ENCODE results near the gene HNRNPU. TPM values are rescaled to one million over a fixed set of nuclear protein-coding genes. Genes with fewer than 3 reads are reported as not detected.
A peak's percentile ranks its signal among the peaks of the same experiment; 100 is the strongest.

Gene HNRNPU
- total RNA-seq, 1 donor from 2014 or later, result 167 TPM

DNA sequence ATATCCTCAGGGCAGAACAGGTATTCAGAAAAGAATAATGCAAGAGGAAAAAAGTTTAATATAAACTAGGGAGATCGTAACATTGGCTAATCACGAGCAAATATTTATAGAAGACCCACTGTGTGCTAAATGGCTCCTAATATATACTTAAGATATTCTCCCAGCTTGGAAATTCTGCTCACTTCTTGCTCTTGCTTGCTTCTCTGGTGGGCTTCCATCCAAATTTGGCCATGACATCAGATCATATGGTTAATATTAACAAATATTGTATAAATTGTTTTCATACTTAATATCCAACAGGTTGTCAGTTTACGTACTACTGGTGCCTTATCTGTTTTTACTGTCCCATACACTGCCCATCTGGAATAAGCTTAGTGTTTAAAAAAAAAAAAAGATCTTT, 27.8 kb downstream of the HNRNPU start:
- TF ChIP-seq, protein P1, sequence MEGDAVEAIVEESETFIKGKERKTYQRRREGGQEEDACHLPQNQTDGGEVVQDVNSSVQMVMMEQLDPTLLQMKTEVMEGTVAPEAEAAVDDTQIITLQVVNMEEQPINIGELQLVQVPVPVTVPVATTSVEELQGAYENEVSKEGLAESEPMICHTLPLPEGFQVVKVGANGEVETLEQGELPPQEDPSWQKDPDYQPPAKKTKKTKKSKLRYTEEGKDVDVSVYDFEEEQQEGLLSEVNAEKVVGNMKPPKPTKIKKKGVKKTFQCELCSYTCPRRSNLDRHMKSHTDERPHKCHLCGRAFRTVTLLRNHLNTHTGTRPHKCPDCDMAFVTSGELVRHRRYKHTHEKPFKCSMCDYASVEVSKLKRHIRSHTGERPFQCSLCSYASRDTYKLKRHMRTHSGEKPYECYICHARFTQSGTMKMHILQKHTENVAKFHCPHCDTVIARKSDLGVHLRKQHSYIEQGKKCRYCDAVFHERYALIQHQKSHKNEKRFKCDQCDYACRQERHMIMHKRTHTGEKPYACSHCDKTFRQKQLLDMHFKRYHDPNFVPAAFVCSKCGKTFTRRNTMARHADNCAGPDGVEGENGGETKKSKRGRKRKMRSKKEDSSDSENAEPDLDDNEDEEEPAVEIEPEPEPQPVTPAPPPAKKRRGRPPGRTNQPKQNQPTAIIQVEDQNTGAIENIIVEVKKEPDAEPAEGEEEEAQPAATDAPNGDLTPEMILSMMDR (IDR thresholded peaks at IDR 0.05; ENCODE audit: borderline replicate concordance), result no peak
- peak overlapping the region; percentile 99 for H3K27ac ChIP-seq (replicated peaks)
- no peaks in the 10 kb centered on the region for H3K27me3 ChIP-seq (ENCODE audit: low read depth)
- DNase-seq, result no peak
- H3K36me3 ChIP-seq, result peaks cover 33% of the 10 kb centered on the region
- peaks cover 71% of the 10 kb centered on the region for H3K4me1 ChIP-seq
- intact Hi-C loops (cut with micrococcal nuclease), result loop anchor here (10.0 kb wide), 1 partner anchor 138 kb away; no protein-coding TSS in a partner anchor
- H3K4me3 ChIP-seq, result peak overlapping the region; percentile 79
- no peaks in the 10 kb centered on the region for H3K9me3 ChIP-seq (replicated peaks)

DNA sequence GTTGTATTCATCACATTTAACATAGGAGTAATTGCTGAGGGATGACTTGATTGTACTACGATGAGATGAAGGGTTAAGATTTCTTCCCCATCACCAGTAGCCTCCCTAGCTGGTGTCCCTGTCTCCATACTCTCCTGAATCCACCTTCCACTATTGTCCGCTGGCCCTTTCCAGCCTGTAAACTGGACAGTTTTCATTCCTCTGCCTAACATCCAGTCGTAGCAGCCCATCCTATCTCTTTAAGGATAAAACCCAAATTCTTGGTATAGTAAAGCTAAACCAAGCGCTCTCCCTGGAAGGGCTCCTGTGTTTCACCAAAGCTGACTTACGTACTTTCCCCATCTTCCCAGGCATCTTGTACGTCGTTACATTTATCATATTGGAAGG, 28.2 kb downstream of the HNRNPU start:
- intact Hi-C loops (cut with micrococcal nuclease), result loop anchor here (10.0 kb wide), 1 partner anchor 139 kb away; no protein-coding TSS in a partner anchor
- no peaks in the 10 kb centered on the region for H3K27me3 ChIP-seq (ENCODE audit: low read depth)
- TF ChIP-seq, protein P1 (IDR thresholded peaks at IDR 0.05; ENCODE audit: borderline replicate concordance), result no peak
- H3K27ac ChIP-seq (replicated peaks), result peak overlapping the region; percentile 99
- H3K4me3 ChIP-seq, result peak overlapping the region; percentile 79
- H3K36me3 ChIP-seq, result peaks cover 28% of the 10 kb centered on the region
- peaks cover 68% of the 10 kb centered on the region for H3K4me1 ChIP-seq
- no peaks in the 10 kb centered on the region for H3K9me3 ChIP-seq (replicated peaks)
- DNase-seq, result no peak

DNA sequence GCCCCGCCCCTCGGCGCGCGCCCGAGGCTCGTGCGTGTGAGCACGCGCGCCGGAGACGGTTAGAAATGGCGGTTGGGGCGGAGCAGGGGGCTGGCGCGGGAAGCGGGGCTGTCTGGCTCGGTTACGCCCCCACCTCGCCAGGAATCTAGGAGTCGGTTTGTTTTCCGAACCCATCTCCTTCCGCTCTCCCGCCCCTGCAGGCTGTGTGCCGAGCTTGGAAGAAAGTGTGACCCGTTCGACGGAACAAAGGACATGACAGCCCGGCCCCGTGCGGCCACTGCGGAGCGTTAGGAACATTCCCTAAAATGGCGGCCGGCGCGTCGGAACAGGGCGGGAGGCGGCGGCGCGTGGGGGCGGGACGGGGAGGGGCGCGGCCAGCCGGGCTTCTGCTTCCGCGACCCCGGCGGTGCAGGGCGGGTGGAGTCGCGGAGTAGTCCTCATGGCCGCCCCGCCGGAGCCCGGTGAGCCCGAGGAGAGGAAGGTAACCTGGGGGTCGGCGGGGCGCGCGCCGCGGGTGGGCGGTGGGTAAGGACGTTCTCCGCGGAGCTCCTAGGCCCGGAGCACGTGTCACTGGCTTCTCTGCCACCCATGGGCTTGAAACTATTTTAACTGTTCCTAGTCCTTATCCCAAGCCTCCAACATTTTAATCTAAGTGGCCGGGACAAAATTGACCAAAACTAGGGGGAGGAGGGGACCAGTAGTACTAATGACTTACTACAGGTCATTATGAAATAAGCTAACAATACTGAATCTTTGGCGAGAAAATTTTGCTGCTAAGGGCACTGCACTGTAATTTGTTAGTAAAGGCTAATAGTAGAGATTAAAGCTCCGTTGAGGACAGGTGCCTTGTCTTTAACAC, 28.8 kb downstream of the HNRNPU start, which contains the start of gene COX20:
COX20 (plus strand) TSS at position 383 of the 859 bp plus-strand sequence; CDS start at position 440, 57 bp downstream.
- peak within 1 kb of the TSS; percentile 79 for H3K4me3 ChIP-seq
- intact Hi-C loops (cut with micrococcal nuclease), result loop anchor here (10.0 kb wide), 1 partner anchor 139 kb away; no protein-coding TSS in a partner anchor
- peak; percentile 90 for DNase-seq
- H3K27ac ChIP-seq (replicated peaks), result peak within 1 kb of the TSS; percentile 99
- H3K27me3 ChIP-seq (ENCODE audit: low read depth), result no peaks in the 10 kb centered on the region
- no peaks in the 10 kb centered on the region for H3K9me3 ChIP-seq (replicated peaks)
- H3K36me3 ChIP-seq, result peaks cover 23% of the 10 kb centered on the region
- TF ChIP-seq, protein P1 (IDR thresholded peaks at IDR 0.05; ENCODE audit: borderline replicate concordance), result peak; percentile 16
- peaks cover 61% of the 10 kb centered on the region for H3K4me1 ChIP-seq

DNA sequence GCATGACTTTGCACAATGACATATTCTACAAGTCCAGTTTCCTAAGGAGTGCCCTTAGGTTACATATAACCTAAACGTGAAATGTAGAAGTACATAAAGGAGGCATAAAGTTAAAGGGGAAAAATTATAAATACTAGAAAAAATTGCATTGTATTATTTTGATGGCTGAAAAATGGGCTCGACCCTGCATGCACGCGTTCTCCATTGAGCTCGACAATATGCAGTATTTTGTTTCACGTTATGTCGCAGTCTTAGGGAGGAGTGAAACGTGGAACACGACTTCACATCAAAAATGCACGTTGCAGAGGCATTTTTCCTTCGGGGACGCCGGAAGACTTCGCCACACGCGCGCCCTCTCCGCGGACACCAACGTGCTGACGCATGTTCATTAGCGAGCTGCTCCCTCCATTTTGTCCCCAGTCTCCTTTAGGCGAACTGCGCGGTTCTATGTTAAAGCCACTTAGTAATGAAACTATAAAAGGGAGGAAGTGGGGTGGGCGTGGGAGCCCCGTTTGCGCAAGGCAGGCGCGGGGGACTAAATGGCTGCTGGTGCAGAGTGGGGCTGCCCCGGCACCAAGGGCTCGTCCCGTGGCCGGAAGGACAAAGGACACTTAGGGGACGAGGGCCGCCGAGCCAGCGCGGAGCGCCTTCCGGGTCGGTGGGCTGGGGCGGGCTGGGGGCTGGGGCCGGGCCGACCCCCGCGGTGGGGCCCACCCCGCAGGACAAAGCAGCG, 29.6 kb downstream of the HNRNPU start:
- intact Hi-C loops (cut with micrococcal nuclease), result loop anchor here (10.0 kb wide), 1 partner anchor 140 kb away; no protein-coding TSS in a partner anchor
- TF ChIP-seq, protein P1 (IDR thresholded peaks at IDR 0.05; ENCODE audit: borderline replicate concordance), result no peak
- DNase-seq, result peak; percentile 93
- no peaks in the 10 kb centered on the region for H3K27me3 ChIP-seq (ENCODE audit: low read depth)
- H3K9me3 ChIP-seq (replicated peaks), result no peaks in the 10 kb centered on the region
- H3K4me1 ChIP-seq, result peaks cover 54% of the 10 kb centered on the region
- peak overlapping the region; percentile 79 for H3K4me3 ChIP-seq
- peak overlapping the region; percentile 99 for H3K27ac ChIP-seq (replicated peaks)
- H3K36me3 ChIP-seq, result peaks cover 17% of the 10 kb centered on the region

Data from left ventricle myocardium inferior (tissue), 1 donor.